DND-41 (cell line): ENCODE results near the gene YWHAQ.

ENCODE experiments used
- ATAC-seq: fragments of 200-7000 bp; cut with Tn5 transposase; 3 replicates; pipeline ENCODE4 v1.9.1; 2021; ENCODE audit warnings: low read depth; ENCODE audit not compliant: insufficient read depth
- DNase-seq: peaks from one replicate; pipeline ENCODE4 v3.0.0-alpha.2; 2020
- H2AFZ ChIP-seq: 2 replicates; pipeline ENCODE4 v1.6.0; 2012; ENCODE audit warnings: low read depth, low read length
- H3K27ac ChIP-seq: 2 replicates; pipeline ENCODE4 v1.5.1; 2012; ENCODE audit warnings: low read length, inconsistent platforms
- H3K27me3 ChIP-seq: fragments of 200-600 bp; sonication (generic); 2 replicates; pipeline ENCODE4 v1.6.0; 2012; ENCODE audit warnings: low read length, mild to moderate bottlenecking, inconsistent platforms; ENCODE audit not compliant: insufficient read depth, poor library complexity
- H3K36me3 ChIP-seq: 2 replicates; pipeline ENCODE4 v1.5.1; 2012; ENCODE audit warnings: low read length, inconsistent platforms; ENCODE audit not compliant: insufficient read depth
- H3K4me1 ChIP-seq: 2 replicates; pipeline ENCODE4 v1.5.1; 2012; ENCODE audit warnings: mild to moderate bottlenecking, low read length; ENCODE audit not compliant: insufficient read depth
- H3K4me2 ChIP-seq: 2 replicates; pipeline ENCODE4 v1.6.0; 2012; ENCODE audit warnings: mild to moderate bottlenecking, moderate library complexity, low read length, inconsistent platforms; ENCODE audit not compliant: insufficient read depth
- H3K4me3 ChIP-seq, 2 experiments: fragments of 200-600 bp in 1 of 2; shearing (Covaris generic) in 1 of 2; 2 replicates each; pipeline ENCODE4 v1.5.1; 2012 to 2016; ENCODE audit warnings: inconsistent platforms in 2 of 2, low read length in 2 of 2, mild to moderate bottlenecking in 2 of 2, low read depth in 1 of 2, moderate library complexity in 1 of 2
- H3K79me2 ChIP-seq: 2 replicates; pipeline ENCODE4 v1.6.0; 2012; ENCODE audit warnings: low read length, inconsistent platforms; ENCODE audit not compliant: insufficient read depth
- H3K9ac ChIP-seq: 2 replicates; pipeline ENCODE4 v1.6.0; 2012; ENCODE audit warnings: low read depth, mild to moderate bottlenecking, inconsistent platforms, low read length, moderate library complexity
- H3K9me3 ChIP-seq: 2 replicates; pipeline ENCODE4 v1.5.1; 2012; ENCODE audit warnings: low read length, moderate library complexity, mild to moderate bottlenecking, inconsistent platforms; ENCODE audit not compliant: insufficient read depth, severe bottlenecking
- H4K20me1 ChIP-seq: 2 replicates; pipeline ENCODE4 v1.6.0; 2012; ENCODE audit warnings: low read length; ENCODE audit not compliant: insufficient read depth
- EZH2 ChIP-seq: IDR thresholded peaks from 3 replicates; pipeline ENCODE4 v1.6.1; 2012; ENCODE audit warnings: borderline replicate concordance, low read depth, mild to moderate bottlenecking, moderate library complexity, low read length, inconsistent platforms; ENCODE audit not compliant: severe bottlenecking
- TF ChIP-seq, protein P1 (sequence below): IDR thresholded peaks from 2 replicates; pipeline ENCODE4 v1.5.1; 2012; ENCODE audit warnings: borderline replicate concordance, low read length, moderate library complexity, mild to moderate bottlenecking; ENCODE audit not compliant: poor library complexity, severe bottlenecking; ENCODE audit errors: extremely low read depth

Gene YWHAQ

GRCh38 chr2:9649261-9649660 lies 18.5 kb upstream of the YWHAQ start:
- H4K20me1 ChIP-seq: no peaks in the 10 kb centered on the region
- no peak overlapping the region for H3K27ac ChIP-seq
- H3K9me3 ChIP-seq: no peaks in the 10 kb centered on the region
- TF ChIP-seq, protein P1, sequence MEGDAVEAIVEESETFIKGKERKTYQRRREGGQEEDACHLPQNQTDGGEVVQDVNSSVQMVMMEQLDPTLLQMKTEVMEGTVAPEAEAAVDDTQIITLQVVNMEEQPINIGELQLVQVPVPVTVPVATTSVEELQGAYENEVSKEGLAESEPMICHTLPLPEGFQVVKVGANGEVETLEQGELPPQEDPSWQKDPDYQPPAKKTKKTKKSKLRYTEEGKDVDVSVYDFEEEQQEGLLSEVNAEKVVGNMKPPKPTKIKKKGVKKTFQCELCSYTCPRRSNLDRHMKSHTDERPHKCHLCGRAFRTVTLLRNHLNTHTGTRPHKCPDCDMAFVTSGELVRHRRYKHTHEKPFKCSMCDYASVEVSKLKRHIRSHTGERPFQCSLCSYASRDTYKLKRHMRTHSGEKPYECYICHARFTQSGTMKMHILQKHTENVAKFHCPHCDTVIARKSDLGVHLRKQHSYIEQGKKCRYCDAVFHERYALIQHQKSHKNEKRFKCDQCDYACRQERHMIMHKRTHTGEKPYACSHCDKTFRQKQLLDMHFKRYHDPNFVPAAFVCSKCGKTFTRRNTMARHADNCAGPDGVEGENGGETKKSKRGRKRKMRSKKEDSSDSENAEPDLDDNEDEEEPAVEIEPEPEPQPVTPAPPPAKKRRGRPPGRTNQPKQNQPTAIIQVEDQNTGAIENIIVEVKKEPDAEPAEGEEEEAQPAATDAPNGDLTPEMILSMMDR: no peak
- no peak for TF ChIP-seq EZH2
- H3K4me1 ChIP-seq: no peaks in the 10 kb centered on the region
- H3K4me2 ChIP-seq: no peak overlapping the region
- H3K4me3 ChIP-seq: no peak overlapping the region
- no peaks in the 10 kb centered on the region for H3K79me2 ChIP-seq
- DNase-seq (no peak), ATAC-seq (no peak)
- peaks cover 9% of the 10 kb centered on the region for H3K27me3 ChIP-seq
- no peak overlapping the region for H2AFZ ChIP-seq
- H3K36me3 ChIP-seq: no peaks in the 10 kb centered on the region
- no peak overlapping the region for H3K9ac ChIP-seq

- H2AFZ ChIP-seq: no peak overlapping the region
- H3K9me3 ChIP-seq: no peaks in the 10 kb centered on the region
- H3K79me2 ChIP-seq: no peaks in the 10 kb centered on the region
- H3K27ac ChIP-seq: no peak overlapping the region
- no peak overlapping the region for H3K4me3 ChIP-seq
- H4K20me1 ChIP-seq: no peaks in the 10 kb centered on the region
- peaks cover 5% of the 10 kb centered on the region for H3K27me3 ChIP-seq
- no peak overlapping the region for H3K9ac ChIP-seq
- H3K36me3 ChIP-seq: no peaks in the 10 kb centered on the region
- no peak for TF ChIP-seq EZH2
- TF ChIP-seq, protein P1: no peak
- no peaks in the 10 kb centered on the region for H3K4me1 ChIP-seq
- ATAC-seq (no peak), DNase-seq (no peak)
- no peak overlapping the region for H3K4me2 ChIP-seq
Measured at GRCh38 chr2:9648821-9649220, 18.0 kb upstream of the YWHAQ start.

GRCh38 chr2:9647884-9648283 lies 17.1 kb upstream of the YWHAQ start:
- Histone ChIP-seq H3K9ac (no peak overlapping the region), H3K36me3 (no peaks in the 10 kb centered on the region), H2AFZ (no peak overlapping the region), H3K9me3 (no peaks in the 10 kb centered on the region), H4K20me1 (no peaks in the 10 kb centered on the region), H3K27me3 (peaks cover 1% of the 10 kb centered on the region), H3K4me2 (no peak overlapping the region), H3K79me2 (no peaks in the 10 kb centered on the region), H3K27ac (no peak overlapping the region), H3K4me1 (no peaks in the 10 kb centered on the region), H3K4me3 (no peak overlapping the region)
- ATAC-seq: peak; percentile 42; the same call in 2 of the 3 replicates
- TF ChIP-seq EZH2: no peak
- TF ChIP-seq, protein P1: no peak
- no peak for DNase-seq
